Keratinocyte (primary cell): ENCODE data around the gene CHRNB4.

Experiments
- EZH2 ChIP-seq: IDR thresholded peaks from one replicate; pipeline ENCODE4 v1.6.1; 2012; ENCODE audit warnings: inconsistent platforms, mild to moderate bottlenecking, low read length, moderate library complexity
- TF ChIP-seq, protein P1 (sequence below), 3 experiments: IDR thresholded peaks in 1 of 3; conservative IDR thresholded peaks in 1 of 3; optimal IDR thresholded peaks in 1 of 3; 2 replicates in 2 of 3; 3 replicates in 1 of 3; pipeline versions ENCODE3 to v1.5.1; 2011; ENCODE audit warnings: low read length in 3 of 3, mild to moderate bottlenecking in 3 of 3, moderate library complexity in 2 of 3, control low read depth in 1 of 3, inconsistent platforms in 1 of 3; ENCODE audit not compliant: insufficient read depth in 2 of 3; ENCODE audit errors: extremely low read depth in 1 of 3

DNA sequence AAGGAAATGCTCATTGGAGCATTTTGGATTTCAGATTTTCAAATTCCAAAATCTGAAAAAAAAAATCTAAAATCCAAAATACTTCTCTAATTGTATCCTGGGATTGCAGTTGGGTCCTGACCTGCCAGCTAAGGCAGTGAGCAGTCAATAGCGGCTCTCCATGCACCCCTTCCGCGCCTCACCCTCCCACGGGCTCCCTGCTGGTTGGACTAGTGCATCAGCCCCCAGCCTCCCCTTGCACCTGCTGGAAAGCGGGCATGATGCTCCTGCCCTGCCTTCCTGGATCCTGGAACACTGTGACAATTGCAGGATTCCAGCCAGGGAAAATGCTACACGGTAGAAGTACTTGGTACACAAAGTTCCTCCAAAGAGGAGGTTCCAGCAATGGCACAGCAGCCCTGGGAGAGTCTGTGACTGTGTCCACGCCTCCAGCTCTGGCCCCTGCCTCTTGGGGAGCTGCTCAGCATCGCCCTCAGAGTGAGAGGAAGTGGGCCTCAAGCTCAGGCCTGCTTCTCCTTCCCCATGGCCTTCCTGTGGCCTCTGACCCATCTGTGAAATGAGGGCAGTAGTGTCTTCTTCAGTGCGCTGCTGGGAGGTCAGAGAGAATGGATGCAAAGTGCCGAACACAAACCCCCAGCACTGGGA is 39.5 kb upstream of the CHRNB4 start:
- no peak for TF ChIP-seq EZH2
- TF ChIP-seq, protein P1, sequence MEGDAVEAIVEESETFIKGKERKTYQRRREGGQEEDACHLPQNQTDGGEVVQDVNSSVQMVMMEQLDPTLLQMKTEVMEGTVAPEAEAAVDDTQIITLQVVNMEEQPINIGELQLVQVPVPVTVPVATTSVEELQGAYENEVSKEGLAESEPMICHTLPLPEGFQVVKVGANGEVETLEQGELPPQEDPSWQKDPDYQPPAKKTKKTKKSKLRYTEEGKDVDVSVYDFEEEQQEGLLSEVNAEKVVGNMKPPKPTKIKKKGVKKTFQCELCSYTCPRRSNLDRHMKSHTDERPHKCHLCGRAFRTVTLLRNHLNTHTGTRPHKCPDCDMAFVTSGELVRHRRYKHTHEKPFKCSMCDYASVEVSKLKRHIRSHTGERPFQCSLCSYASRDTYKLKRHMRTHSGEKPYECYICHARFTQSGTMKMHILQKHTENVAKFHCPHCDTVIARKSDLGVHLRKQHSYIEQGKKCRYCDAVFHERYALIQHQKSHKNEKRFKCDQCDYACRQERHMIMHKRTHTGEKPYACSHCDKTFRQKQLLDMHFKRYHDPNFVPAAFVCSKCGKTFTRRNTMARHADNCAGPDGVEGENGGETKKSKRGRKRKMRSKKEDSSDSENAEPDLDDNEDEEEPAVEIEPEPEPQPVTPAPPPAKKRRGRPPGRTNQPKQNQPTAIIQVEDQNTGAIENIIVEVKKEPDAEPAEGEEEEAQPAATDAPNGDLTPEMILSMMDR (optimal IDR thresholded peaks at IDR 0.05 in 1 of 3, IDR thresholded peaks at IDR 0.05 in 1 of 3, conservative IDR thresholded peaks at IDR 0.05 in 1 of 3; ENCODE audit: extremely low read depth in 1 of 3, insufficient read depth in 2 of 3, low read length in 3 of 3) = no peak
